IPS-NIHi7 (cell line): ENCODE measurements around the gene POLR2J2.
"Not testable (repeated sequence)": the region's sequence is repeated elsewhere in the genome, so short reads cannot be mapped to it uniquely, and the experiment has no call there.

Experiments
- DNase-seq: peaks from one replicate; pipeline ENCODE4 v3.0.0; 2012; ENCODE audit warnings: mixed read lengths; ENCODE audit errors: extremely low spot score

The POLR2J2 gene

DNA sequence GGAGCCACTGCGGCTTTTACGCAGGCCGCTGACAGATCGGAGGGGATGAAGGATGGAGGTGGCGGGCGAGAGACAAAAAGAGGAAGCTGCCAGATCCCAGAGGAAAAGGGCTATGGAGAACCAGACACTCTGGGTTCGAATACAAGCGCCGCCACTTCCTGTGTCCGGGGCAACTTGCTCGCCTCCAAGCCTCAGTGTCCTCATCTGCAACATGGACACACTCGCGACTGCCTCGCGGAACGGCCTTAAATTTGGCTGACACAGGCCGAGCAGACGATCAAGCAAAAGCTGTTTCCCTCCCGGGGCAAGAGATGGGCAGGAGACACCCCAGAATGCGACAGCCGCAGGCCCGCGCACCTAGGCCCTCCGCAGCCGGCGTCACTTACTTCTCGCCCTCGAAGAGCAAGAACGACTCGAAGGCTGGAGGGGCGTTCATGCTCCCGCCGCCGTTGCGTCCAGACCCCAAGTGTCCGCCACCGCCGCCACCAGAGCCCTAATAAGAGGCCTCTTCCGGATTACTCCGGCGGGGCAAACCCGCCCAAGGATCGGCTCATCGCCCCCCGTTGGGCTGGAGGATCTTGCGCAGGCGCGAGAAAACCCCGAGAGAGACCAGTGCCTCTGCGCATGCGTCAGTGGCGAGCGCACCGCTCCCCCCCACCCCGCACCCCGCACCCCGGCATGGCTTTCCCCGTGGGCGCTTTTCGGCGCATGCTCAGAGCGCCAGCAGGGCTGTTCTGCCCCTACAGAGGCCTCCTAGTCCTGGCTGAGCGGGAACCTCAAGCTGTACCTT is at the start of gene POLR2J2:
TSS of gene POLR2J2 (minus strand) at position 498 of the 790 bp plus-strand sequence. CDS start at position 436, 62 bp downstream.
- DNase-seq, result not testable (repeated sequence)

DNA sequence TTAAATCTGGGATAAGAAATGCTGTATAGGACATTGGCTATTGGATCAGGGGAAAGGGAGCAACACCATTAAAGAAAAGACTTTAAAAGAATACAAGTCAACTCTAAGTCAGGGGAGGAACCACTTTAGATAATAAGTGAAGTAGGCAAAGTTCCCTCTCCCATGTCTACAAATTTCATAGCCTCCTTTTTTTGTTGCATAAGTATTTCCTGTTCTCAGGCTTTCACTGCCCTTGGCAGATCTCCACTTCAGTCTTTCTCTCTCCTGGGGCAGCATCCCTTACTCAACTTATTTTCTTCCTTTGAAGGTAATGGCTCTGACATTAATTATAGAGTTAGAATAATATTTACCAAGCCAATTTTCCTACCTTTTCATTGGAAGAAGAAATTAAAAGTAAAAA is 47.0 kb upstream of the POLR2J2 start:
- DNase-seq, result not testable (repeated sequence)

DNA sequence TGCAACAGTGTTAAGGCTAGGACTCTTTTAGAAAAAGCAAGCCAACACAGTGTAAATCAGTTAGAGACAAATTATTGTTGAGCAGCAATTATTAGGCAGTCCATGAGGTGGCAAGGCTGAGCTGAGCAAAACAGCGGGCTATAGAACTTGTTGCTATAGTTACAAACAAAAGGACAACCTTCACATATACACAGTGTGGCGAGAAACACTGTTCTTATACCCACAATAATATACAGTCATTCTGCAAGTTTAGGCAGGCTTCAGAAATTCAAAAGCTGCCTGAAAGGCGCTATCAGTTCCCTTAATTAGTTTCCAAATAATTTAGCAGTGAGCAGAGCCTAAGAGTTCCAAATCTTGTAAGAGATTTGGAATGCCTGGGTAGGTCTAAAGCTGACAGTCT is 44.3 kb upstream of the POLR2J2 start:
- DNase-seq, result not testable (repeated sequence)

DNA sequence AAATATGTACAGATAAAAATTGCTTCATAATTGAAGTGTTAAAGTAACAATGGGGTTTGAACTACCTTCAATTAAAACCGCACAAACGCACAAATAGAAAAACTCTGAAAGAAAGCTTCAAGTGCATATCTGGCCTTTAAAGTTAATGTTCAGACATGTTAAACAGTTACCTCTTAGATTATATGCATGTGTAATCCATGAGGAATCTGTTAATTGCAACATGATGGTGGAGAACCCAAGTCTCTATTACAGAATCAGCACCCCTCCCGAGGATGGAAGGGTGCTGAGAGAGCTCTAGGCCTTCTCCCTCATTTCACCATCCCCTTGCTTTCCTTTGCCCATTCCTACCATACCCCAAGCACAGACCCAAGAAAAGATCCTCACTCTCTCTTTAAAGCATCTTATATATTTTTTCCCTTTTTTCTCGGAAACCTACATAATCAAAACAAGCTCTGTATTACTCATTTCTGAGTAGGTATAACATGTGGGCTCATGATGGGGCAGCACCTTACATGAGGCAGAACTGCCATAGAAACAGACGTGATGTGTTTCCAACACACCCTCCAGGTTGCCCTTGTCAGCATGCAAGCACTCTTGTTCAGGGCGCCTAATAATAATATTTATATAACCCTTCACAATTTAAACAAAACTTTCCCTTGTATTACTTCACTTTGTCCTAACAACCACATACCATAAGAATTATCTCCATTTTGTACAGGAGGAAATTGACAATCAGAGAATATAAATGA is 43.5 kb upstream of the POLR2J2 start:
- DNase-seq, result not testable (repeated sequence)

DNA sequence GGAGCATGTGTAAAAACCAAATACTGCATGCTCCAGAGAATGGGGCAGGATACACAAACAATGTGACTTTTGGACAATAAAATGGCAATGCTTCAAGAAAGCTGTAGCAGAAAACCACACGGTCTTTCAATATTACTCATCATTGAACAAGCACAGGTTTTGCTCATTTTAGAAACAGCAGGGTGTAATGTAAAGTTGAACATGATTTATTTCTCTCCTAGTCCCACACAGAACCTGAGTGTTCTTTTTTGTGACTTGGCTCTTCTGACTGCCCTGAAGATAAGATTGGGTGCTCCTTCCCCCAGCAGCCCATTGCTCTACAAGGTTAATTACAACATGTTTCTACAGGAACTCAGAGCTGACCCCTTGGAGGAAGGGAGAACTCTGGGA is 42.2 kb upstream of the POLR2J2 start:
- DNase-seq, result not testable (repeated sequence)

DNA sequence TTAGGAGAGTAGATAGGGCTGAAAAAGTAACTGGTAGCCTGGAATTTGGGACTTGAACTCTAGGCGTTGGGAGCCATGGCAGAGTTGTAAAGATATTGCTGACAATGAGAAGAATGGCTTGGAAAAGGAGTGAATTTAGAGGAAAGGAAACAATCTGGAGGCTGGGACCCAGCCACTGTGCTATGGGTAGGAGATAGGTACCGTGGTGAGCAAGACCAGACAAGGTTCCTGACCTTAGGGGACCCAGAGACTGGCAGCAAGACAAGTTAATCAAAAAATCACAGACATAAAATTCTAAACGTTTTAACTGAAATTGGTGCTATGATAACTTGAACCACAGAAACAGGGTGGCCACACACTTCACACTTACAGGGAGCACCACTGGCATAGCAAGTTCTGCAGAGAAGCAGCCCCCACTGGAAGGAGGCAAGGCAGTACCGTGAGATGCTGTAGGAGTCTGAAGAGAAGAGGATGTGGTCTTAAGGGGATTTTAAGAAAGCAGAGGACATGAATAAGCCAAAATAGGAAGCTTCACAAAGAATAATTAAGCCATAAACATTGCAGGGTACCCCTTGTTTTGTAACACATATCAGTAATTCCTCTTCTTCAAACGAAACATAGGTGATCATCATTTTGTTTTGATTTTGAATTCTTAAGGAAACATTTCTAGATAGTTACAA is 41.7 kb upstream of the POLR2J2 start:
- DNase-seq, result not testable (repeated sequence)

DNA sequence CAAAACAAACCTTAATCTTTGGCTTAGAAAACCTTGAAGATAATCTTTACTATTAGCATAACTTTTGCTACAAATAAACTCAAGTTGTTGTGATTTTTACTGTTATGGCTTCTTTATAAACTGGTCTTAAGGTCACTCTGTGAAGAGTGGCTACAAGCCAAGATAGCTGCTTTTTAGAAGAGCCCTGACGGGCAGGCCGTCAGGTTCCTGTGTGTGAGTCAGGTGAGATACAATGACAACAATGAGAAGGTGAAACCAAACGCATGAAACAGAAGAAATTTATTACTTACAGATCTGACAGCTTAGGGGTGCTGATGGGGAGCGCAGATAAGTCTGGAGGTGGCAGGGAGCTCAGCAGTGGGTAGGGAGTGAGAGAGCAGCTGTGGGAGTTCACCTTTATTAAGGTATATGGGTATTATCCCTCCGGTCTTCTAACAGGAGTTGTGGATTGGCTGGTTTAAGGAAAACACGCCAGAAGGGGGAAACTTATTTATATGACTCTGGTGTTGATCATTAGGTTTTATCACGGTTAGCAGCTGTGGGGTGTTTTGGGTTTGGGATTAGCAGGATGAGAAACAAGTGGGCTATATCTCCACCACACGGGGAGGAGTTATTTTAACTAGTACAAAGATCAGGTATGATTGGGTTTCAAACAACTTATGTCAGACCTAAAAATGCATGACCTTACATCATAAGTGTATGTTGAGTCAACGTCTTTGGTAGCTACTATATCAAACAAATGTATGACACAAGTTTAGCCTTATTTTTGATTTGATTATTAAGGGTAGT is 27.7 kb upstream of the POLR2J2 start:
- not testable (repeated sequence) for DNase-seq

DNA sequence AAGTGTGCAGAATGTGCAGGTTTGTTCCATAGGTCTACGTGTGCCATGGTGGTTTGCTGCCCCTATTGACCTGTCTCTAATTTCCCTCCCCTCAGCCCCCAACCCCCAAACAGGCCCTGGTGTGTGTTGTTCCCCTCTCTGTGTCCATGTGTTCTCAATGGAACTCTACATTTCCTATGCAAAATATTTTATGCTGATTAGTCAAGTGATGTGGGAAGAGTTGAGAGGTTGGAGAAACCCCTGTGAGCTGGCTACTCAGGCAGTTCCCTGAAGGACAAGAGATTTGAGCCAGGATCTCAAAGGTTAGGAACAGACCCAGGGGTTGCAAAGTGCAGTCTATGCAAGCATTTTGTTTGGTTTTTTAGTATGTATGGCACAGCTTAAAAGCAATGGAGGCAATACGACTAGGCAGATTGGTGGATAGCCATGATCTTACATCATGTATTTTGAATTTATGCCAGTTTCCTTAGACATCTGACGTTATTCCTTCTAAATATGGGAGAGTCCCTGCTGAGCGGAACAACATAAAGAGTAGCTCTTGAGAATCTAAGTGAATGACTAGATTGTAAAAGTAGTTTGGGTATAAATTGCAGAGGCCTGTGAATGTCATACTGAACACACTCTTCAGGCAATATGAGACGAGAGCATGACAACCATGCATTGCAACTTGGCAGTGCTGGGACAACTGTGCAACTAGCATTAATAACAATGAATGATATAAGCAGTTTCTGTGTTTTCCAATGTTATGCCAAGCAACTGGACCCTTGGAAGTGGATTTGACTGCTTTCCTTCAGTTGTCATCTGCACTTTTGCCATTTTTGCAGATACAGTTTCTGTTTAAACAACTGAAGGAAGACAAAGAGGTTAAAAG is 26.4 kb upstream of the POLR2J2 start:
- DNase-seq, result not testable (repeated sequence)

DNA sequence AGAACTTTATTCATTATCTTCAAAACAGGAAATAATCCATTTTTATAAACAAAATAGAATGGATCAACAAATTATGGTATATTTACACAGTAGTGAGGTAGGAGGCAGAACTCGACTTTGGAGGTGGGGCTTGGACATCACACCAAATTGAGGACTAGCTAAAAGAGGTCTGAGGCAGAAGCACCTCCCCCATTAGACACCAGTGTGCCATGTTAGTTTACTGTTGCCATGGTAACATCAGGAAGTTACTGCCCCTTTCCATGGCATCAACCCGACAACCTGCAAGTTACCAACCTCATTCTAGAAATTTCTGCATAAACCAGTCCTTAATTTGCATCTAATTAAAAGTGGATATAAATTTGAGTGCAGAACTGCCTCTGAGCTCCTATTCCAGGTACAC is 24.5 kb upstream of the POLR2J2 start:
- DNase-seq, result not testable (repeated sequence)

DNA sequence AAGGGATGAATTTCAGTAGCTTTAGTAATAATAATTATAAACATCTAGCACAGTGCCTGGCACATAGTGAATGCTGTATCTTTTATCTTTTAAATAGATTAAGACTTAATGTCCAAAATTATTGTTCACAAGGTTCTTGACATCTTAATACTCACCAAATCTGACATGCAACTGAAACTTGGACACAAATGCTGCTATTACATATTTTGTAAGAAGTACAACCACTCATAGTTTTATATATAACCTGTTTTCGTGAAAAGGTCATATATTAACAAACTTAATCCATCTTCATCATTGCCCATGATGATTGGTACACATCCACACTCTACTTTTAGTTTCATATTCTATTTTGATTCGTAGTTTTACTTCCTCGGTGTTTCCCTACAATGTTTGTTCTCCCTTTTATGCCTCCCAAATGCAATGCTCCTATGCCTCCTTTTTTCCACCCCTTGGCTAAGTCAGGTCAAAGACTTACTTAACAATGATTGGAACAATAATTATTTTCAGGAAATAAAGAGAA is 23.6 kb upstream of the POLR2J2 start:
- DNase-seq, result not testable (repeated sequence)

DNA sequence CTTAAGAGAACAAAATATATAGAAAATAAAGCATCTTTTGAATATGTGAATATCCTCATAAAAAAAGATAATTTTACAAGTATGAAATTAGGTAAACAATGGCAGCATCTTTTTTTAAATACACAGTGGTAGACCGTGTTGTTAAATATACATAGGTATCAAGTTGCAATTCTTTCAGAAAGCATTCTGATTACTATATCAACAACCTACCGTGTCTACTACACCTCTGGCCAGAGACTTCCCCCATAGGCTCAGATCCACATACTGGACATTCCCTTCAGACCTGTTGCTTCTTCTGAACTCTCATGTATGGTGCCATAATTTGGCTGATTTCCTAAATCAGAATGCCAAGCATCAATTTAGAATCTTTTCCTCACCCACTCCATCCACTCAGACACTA is 22.5 kb upstream of the POLR2J2 start:
- not testable (repeated sequence) for DNase-seq

DNA sequence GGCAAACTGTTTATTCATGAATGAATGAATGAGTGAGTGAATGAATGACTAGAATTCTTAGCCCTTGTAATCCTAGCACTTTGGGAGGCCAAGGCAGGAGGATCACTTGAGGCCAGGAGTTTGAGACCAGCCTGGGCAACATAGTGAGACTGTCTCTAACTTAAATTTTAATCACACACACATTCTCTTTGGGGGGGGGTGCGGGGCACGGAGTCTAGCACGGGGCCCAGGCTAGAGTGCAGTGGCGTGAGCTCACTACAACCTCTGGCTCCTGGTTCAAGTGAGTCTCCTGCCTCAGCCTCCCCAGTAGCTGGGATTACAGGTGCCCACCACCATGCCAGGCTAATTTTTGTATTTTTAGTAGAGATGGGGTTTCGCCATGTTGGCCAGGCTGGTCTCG is 19.1 kb upstream of the POLR2J2 start:
- not testable (repeated sequence) for DNase-seq

DNA sequence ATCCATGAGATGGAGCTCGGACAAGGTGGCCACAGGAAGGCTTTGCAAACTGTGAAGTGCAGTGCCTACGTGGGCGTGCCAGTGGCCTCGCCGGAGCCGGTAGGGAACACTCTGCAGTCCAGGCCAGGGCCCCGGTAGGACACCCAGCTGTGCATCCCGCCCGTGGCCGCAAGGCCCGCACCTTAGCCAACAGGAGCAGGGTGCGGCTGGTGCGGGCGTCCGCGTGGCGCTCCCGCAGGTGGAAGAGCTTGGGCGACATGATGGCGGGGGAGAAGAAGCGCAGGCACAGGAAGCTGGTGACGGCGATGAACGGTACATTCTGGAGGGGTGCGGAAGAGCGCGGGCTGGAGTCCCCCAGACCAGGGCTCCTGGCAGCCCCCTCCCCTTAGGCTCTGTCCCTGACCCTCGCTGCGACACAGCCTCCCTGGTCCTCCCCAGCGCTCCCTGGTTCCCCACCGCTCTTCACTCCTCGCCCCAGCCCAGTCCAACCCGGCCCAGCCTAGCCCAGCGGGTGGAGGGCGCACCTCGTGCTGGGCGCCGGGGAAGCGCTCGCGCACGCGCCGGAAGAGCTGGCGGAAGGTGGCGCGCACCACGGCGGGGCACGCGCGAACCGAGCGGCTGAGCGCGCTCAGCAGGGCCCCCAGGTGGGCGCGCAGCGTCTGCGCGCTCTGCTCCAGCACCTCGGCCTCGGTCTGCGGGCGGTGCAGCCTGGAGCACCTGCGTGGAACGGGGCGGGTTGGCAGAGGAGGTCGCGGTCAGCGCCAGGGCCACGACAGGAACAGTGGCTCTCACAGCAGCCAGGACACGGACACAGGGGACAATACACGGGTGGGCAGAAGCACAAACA is 18.2 kb upstream of the POLR2J2 start:
- not testable (repeated sequence) for DNase-seq

DNA sequence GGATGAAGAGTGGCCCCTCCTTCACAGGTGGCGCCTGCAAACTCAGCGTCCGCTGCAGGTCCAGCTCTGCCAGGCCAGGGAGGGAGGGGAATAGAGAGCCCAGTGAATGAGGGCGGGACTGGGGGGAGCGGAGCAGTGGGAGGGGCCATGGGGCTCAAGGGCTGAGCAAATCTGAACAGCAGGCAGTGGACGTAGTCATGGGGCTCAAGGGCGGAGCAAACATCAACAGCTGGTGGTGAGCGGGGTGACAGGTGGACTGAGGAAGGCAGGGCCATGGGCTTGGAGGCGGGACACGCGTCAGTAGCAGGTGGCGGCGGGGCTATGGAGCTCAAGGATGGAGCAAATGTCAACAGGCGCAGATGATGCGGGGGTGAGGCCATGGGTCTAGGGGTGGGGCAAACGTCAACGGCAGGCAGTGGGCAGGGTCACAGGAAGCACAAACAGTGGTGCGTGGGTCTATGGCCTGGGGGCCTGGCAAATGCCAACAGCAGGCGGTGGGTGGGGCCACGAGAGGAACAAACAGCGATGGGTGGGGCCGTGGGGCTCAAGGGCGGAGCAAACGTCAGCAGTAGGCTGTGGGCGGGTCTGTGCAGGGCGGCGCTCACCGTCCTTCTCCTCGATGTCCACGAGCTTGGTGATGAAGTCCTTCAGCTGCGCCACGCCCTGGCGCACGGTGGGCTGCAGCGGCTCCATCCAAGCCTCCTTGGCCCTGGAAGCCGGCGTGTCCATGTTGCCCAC is 17.0 kb upstream of the POLR2J2 start:
- DNase-seq, result not testable (repeated sequence)

DNA sequence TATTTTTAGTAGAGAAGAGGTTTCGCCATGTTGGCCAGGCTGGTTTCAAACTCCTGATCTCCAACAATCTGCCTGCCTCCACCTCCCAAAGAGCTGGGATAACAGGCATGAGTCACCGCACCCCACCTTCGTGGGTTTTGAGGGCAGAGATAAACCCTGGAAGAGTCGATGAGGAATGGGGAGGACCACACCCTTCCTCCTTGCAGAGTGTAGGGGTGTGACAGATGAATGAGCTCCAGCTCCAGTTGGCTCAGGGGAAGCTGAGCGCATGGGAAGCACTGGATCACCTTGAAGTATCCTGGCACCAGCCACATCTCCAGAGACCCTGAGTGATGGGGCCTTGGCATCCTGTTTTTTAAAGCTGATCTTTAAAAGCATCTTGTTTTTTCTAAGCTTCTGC is 11.1 kb upstream of the POLR2J2 start:
- not testable (repeated sequence) for DNase-seq

DNA sequence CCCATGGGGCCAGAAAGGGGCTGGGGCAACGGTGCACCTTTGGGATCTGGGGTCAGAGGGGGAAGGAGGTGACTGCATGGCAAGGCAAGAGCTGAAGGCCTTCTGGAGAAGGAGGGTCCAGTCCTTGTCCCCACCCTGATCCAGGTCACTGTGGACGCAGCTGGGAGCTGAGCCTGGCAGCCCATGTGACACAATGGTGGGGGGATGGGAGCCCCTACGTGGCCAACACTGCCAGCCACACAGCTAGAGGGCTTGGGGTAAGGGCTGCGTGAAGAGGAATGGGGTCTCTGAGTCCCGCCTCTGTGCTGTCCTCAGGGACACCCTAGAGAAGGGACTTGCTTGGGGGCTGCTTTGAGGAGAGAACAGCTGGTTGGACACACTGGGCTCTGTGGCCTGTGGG is 9.3 kb upstream of the POLR2J2 start:
- not testable (repeated sequence) for DNase-seq

DNA sequence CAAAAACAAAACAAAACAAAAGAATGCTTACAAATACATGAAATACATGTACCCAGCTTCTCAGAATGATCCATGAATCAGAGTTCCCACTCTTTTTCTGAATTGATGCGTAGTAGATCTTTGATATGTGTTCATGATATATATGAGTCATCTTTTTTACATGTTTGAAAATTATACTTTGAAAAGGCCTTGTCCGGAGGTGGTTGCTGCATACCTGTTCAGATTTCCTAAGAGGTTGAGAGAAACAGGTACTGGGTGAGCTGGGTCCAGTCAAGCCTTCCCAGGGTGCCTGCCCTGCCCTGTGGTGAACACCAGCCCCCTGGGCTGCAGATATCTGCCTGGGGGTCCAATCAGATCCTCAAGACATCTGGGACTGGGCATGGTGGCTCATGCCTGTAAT is 4.1 kb upstream of the POLR2J2 start:
- DNase-seq, result not testable (repeated sequence)

DNA sequence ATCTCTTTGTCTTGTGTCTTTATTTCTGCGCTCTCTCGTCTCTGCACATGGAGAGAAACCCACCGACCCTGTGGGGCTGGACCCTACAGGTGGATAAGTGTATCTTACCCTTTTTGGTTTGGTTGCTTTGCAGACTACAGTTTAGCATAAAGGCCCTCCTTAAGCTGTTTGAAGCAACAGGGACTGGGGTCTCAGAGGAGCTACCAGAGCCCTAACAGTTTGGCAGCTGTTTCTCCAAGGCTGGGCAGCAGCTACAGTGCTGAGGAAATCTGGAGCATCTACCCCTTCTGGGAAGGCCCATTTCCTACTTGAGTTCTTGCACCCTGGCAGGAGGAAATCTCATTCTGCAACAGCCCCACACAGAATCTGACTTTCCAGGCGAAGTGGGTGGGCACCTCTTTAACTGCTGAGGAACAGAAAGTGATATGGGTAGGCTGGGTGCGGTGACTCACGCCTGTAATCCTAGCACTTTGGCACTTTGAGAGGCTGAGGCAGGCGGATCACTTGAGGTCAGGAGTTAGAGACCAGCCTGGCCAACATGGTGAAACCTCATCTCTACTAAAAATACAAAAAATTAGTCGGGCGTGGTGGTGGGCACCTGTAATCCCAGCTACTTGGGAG is 2.1 kb upstream of the POLR2J2 start:
- not testable (repeated sequence) for DNase-seq
